HG02610 (cell line): ENCODE measurements around the gene BABAM1.
A peak's percentile ranks its signal among the peaks of the same experiment; 100 is the strongest.
"Not testable (repeated sequence)": the region's sequence is repeated elsewhere in the genome, so short reads cannot be mapped to it uniquely, and the experiment has no call there.

Experiments
- ATAC-seq: cut with Tn5 transposase; IDR thresholded peaks from one replicate; pipeline ENCODE4 v1.9.1; 2021; ENCODE audit warnings: mild to moderate bottlenecking, moderate library complexity; ENCODE audit not compliant: unreplicated experiment

BABAM1 gene

DNA sequence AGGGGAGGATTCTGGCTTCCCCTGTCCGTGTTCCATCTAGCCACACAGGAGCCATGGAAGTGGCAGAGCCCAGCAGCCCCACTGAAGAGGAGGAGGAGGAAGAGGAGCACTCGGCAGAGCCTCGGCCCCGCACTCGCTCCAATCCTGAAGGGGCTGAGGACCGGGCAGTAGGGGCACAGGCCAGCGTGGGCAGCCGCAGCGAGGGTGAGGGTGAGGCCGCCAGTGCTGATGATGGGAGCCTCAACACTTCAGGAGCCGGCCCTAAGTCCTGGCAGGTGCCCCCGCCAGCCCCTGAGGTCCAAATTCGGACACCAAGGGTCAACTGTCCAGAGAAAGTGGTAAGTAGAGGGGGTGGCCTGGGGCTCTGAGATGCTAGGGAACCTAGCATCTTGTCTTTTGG is 1.5 kb downstream of the BABAM1 start:
- ATAC-seq = no peak

DNA sequence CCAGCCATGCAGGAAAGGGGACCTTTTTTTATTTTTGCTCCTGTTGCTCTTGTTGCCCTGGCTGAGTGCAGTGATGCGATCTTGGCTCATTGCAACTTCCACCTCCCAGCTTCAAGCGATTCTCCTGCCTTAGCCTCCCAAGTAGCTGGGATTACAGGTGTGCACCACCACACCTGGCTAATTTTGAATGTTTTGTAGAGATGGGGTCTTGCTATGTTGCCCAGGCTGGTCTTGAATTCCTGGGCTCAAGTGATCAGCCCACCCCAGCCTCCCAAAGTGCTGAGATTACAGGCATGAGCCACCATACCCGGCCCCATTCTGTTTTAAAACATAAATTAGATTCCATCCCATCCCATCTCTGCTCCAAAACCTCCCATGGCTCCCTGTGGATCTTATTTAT is 7.6 kb downstream of the BABAM1 start:
- not testable (repeated sequence) for ATAC-seq

DNA sequence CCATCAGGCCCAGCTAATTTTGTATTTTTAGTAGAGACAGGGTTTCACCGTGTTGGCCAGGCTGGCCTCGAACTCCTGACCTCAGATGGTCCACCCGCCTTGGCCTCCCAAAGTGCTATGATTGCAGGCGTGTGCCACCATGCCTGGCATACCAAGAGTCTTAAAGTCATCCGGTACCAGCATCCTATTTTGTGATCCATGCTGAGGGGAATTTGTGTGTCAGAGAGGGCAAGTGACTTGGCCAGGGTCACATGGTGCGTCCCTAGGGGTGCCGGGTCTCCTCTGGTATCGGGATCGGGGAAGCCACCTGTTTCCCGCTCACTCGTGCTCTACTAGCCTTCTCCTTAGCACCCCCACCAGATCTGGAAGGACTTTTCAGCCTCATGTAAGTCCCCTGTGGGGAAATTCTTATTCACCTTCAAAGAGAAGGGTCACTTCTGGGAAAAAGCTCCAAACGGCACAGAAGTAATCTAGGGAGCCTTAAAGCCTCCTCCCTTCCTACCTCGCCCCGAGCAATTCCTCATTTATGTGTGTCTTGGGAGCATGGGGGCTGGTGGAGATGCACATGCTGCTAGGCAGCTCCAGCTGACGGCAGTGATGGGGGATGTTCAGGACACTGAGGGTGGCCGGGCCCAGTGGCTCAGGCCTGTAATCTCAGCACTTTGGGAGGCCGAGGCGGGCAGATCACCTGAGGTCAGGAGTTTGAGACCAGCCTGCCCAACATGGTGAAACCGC is 8.4 kb downstream of the BABAM1 start:
- ATAC-seq = no peak

DNA sequence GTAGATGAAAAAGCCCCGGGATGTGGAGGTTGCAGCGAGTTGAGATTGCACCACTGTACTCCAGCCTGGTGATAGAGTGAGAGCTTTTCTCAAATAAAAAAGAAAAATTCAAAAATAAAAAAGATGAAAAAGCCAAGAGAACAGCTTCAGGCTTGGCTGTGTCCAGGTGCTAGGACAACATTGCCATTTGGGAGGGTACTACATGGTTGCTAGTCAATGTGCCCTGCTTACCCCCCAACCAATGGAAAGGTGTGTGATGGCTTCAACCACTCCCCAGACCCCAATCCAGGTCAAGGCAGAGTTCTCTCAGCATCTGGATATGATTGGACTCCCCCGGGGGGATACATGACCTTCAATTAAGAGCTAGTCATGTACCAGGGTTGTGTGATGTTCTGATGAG is 12.2 kb downstream of the BABAM1 start:
- no peak for ATAC-seq

DNA sequence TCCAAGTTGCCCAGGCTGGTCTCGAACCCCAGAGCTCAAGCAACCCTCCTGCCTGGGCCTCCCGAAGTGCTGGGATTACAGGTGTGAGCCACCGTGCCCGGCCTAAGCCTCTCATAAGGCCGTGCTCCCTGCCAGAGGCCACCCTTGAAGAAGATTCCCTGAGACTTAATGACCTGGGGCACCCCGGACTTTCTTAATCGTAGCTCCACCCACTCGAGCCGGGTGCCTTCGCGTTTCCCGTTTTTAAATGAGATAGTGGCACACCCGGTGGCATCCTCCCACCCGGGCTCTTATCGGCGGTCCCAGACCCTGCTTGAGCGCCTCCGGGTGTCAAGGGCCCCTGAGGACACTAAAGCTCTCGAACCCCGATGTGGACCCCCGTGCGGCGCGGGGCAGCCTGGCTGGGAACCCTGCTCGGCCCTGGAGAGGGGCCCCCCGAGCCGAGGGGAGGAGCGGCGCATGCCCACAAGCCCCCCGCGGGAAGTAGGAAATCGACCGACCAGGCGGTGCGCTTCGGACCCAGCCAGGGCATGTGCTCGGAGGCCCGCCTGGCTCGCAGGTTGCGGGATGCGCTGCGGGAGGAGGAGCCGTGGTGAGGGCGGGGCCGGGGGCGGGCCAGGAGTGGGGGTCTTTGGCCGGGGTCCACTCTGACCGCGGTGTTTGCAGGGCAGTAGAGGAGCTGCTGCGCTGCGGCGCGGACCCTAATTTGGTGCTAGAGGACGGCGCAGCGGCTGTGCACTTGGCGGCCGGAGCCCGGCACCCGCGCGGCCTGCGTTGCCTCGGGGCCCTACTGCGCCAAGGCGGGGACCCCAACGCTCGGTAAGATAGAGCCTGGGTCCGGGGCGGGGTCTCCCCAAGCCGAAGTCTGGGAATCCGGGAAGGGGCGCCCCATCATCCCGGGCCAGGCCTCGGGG is 14.4 kb downstream of the BABAM1 start, which contains the start of gene ANKLE1:
ANKLE1 (plus strand) TSS at position 511 of the 914 bp plus-strand sequence; CDS start at position 531, 20 bp downstream.
- ATAC-seq = no peak

DNA sequence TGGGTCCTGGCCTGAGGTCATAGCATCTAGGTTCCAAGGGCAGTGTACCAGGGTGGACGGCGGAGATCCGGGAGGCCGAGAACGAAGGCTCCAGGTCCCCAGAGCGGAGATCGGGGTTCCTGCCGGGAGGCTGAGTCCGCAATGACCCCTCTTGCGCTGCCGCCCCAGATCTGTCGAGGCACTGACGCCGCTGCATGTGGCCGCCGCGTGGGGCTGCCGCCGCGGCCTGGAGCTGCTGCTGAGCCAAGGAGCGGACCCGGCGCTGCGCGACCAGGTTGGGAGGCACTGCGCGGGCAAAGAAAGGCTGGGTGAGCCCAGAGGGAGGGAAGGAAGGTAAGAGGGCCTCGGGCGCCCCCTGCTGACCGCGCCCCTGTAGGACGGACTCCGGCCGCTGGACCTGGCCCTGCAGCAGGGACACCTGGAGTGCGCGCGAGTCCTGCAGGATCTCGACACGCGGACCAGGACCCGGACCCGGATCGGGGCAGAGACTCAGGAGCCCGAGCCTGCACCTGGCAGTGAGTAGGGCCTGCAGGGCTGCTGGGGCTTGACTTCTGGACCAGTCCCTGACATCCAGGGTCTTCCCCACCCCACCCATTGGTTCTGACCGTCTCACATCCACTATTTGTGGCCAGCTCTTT is 15.4 kb downstream of the BABAM1 start:
- ATAC-seq = peak; percentile 41

DNA sequence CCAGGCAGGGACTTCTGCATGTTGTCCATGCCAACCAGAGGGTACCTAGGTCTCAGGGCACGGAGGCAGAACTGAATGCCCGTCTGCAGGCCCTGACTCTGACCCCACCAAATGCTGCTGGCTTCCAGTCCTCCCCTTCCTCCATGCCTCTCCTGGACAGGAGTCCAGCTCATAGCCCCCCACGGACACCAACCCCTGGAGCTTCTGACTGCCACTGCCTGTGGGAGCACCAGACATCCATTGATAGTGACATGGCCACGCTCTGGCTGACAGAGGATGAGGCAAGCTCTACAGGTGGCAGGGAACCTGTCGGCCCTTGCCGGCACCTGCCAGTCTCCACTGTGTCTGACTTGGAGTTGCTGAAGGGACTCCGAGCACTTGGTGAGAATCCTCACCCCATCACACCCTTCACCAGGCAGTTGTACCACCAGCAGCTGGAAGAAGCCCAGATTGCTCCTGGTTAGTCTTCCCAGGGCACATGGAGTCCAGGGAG is 16.3 kb downstream of the BABAM1 start:
- ATAC-seq = no peak

DNA sequence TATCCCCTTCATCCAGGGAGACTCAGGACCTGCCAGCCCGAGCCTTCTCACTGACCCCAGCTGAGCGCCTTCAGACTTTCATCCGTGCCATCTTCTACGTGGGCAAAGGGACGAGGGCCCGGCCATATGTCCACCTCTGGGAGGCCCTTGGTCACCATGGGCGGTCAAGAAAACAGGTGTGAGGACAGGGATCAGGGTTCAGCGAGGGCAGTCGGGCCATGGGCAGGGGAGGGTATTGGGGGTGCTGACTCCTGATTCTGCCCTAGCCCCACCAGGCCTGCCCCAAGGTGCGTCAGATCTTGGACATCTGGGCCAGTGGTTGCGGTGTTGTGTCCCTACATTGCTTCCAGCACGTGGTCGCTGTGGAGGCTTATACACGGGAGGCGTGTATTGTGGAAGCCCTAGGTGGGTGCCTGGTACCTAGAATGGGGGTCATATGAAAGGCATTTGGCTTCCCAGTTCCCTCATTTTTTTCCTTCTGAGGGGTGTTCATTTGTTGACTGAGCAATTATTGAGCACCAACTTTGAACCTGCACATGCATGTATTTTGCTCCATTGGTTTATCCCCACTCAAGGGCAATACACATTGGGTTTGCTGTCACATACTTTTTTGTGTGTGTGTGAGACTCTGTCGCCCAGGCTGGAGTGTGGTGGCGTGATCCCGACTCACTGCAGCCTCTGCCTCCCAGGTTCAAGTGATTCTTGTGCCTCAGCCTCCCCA is 18.3 kb downstream of the BABAM1 start:
- no peak for ATAC-seq

DNA sequence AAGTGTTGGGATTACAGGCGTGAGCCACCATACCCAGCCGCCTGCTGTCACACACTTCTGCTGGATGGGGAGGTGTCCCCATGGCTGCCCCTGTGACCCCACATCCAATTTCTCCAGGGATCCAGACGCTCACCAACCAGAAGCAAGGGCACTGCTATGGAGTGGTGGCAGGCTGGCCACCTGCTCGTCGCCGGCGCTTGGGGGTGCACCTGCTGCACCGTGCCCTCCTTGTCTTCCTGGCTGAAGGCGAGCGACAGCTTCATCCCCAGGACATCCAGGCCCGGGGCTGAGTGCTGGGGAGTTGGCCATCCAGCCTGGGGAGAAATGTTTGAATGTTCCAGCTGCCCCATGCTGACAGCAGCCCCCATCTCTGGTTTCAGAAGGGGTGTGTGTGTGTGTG is 19.0 kb downstream of the BABAM1 start:
- no peak for ATAC-seq

DNA sequence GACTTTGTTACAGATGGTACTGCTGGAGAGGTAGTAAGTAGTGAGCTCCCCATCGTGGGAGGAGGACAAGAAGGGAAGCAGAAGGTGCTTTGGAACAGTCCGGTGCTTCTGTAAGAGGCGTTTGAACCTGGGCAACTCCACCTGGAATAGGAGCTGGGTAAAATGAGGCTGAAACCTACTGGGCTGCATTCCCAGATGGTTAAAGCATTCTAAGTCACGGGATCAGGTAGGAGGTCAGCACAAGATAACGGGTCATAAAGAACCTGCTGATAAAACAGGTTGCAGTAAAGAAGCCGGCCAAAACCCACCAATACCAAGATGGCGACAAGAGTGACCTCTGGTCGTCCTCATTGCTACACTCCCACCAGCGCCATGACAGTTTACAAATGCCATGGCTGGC is 19.5 kb downstream of the BABAM1 start:
- ATAC-seq = no peak

DNA sequence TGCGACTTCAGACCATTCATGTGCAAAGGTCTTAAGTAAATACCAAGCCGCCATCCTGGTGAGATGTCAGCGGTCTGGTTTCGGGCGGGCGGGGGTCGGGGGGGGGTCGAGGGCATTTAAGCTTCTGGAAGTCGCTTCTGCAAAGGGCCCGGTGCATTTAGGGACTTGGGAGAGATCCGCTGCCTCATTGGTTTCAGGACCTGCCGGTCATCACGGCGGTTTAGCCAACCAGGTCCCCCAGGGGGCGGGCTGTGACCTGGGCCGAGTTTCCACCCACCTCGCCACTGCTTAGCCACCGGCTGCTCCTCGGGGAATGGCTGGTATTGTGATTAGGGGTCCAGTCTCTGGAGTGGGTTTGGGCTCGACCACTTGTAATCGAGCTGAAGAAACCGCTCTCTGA is 22.2 kb downstream of the BABAM1 start:
- ATAC-seq = no peak

DNA sequence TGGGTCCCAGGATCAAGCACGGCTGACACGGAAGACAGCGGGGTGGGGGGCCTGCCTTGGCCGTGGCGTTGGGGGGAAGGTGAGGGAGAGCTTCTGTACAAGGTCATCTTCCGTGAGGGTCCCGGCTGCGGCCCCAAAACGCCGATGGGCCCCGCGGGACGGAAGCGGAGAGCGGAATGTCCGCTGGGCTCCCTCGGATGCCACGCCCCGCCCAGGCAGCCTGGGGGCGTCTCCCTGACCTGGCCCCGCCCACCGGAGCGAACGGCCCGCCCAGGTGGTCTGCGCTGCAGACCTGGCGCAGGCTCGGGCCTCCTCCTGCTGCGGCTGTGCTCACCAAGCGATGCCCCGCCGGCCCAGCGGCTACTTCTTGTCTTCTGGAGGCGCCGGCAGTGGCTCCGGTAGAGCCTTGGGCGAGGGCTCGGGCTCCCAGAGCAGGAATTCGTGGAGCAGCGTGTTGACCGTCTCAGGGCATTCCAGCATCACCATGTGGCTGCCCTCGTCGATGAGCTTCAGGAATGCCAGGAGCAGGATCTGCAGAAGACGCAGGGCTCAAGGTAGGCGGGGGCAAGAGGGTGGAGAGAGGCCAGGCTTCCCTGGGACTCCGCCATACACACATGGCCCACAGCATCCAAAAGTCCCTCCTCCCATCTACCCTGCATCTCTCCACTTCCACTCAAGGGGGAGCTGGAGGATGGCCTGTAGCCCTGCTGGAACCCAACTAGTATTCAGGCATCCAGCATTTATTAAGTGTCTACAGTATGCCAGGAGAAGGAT is 25.2 kb downstream of the BABAM1 start:
- ATAC-seq = peak; percentile 91

DNA sequence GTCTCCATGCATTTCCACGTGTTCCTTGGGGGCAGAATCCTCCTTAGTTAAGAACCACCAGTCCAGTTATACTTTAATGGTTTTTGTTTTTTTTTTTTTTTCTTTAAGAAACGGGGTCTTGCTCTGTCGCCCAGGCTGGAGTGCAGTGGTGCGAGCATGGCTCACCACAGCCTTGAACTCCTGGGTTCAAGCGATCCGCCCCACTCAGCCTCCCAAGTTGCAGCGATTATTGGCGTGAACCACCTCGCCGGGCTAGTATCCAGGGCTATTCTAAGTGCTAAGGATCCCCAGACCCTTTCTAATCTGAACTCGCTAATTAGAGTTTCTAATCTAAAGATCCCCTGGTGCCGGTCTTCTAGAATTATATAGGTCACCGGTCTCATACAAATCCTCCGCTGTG is 26.4 kb downstream of the BABAM1 start:
- ATAC-seq = no peak

DNA sequence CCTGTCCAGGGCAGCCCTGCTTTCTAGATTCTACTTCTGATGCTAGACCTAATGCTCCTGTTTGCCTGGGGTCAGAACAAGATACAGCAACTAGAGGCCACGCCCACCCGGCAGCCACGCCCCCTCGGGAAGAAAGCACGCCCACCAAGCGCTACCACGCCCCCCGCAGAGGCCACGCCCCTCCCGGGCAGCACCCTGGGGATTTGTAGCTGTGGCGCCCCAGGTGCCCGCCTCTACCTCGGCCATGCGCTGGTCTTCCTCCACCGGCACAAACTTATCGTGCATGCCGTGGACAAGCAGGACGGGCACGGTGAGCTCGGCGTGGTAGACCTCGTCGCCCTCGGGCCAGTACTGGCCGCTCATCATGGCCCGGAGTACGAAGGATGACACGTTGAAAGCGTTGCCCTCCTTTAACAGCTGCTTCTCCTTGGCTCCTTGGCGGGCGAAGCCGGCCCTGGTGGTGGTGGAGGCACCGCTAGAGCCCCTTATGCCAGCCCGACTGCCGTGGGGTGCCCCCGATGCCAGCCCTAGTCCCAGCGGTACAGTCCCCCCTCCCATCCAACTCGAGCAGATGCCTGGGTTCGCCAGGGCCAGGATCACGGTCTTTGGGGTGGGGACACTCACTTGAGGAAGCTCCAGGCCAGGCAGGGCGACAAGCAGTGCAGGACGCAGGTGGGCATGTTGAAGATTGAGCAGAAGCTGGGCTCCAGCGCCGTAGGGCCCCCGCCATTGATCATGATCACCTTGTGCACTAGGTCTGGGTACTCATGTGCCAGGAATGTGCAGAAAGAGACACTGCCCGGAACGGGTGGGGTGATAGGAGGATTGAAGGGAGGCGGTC is 27.0 kb downstream of the BABAM1 start:
- no peak for ATAC-seq

DNA sequence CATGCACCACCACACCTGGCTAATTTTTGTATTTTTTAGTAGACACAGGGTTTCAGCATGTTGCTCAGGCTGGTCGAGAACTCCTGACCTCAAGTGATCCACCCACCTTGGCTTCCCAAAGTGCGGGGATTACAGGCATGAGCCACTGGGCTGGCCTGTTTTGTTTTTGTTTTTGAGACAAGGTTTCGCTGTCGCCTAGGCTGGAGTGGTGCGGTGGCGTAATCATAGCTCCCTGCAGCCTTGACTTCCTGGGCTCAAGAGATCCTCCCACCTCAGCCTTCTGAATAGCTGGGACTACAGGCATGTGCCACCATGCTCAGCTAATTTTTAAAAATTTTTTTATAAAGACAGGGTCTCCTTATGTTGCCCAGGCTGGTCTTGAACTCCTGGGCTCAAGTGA is 28.3 kb downstream of the BABAM1 start:
- ATAC-seq = not testable (repeated sequence)

DNA sequence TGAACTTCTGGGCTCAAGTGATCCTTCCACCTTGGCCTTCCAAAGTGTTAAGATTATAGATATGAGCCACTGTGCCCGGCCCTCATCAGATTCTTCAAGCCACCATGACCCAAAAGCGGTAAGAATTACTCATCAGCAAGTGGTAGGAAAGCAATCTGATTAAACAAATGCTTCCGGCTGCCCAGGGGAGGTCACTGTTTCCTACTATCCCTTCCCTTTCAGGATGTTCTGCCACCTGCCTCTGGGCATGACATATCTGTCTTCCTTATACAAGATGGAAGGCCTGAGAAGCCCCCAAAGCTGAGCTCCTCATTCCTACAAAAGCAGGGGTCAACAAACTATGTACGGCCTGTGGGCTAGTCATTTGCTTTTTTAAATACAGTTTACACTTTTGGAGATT is 29.0 kb downstream of the BABAM1 start:
- no peak for ATAC-seq

DNA sequence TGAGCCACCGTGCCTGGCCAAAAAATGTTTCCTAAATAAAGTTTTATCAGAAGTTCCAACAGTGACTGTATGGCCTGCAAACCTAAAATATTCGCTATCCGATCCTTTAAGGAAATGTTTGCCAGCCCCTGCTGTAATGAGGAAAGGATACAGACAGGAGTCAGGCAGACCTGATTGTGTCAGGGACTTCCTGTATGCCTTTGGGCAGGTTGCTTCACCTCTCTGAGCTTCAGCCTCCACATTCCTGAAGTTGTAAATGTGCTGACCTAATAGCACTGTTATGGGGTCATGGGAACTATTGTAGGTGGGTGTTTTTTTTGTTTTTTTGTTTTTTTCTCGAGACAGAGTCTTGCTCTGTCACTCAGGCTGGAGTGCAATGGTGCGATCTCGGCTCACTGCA is 29.7 kb downstream of the BABAM1 start:
- no peak for ATAC-seq

DNA sequence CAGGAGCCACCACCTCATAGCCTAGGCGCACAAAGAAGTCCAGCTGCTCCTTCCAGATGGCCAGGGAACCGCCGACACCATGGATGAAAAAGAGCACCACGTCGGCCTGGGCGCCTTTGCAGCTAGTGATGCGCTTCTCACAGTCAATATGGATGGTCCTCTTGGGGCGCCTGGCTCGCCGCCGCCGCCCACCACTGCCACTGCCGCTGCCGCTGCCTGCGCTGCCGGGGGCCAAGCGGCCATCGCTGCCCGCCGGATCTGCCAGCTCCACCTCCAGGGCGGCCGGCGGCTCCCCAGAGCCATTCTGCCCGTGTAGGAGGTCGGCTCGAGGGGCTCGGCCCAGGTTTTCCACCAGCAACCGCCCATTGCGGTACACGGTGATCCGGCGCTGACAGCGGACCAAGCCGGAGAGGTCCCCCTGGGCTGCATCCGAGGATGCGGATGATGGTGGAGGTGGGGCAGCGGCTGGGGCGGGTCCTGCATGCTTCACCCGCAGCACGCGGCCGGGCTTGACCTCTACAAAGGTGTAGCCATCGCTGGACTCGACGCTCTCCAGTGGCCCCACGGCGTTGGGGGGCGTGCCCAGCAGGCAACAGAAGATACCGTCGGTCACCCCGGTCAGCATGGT is 33.9 kb downstream of the BABAM1 start:
- no peak for ATAC-seq
